ENCODE measurements around the gene POLD1.

POLD1 gene

DNA sequence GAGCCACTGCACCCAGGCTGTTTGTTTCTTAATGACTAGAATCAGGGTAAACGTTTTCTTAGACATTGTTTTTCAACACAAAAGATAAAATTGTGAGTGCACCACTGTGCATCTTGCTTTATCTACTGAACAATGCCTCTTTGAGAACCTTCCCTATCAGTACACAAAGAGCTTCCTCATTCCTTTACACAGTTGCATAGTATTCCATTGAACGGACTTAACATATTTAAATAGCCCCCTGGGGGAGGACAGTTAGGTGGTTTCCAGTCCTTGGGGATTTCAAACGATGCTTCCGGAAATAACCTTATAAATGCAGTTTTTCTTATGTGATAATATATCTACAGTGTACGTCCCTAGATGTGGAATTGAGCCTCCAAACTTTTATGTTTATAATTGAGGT is 8.6 kb downstream of the POLD1 start:
- no peak for DNase-seq

DNA sequence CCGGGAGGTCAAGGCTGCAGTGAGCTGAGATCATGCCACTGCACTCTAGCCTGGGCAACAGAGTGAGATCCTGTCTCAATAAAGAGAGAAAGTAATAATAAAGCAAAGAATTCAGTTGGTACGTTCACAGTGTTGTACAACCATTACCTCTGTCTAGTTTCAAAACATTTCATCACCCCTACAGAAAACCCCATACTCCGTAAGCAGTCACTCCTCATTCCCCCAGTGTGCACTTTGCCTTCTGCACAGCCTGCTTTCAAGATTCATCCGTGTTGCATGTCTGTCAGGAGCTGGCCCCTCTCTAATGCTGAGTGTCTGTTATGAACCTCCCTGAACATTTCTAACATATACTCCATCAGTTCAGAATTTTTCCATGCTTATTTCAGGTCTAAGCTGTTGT is 9.4 kb downstream of the POLD1 start:
- DNase-seq = no peak

DNA sequence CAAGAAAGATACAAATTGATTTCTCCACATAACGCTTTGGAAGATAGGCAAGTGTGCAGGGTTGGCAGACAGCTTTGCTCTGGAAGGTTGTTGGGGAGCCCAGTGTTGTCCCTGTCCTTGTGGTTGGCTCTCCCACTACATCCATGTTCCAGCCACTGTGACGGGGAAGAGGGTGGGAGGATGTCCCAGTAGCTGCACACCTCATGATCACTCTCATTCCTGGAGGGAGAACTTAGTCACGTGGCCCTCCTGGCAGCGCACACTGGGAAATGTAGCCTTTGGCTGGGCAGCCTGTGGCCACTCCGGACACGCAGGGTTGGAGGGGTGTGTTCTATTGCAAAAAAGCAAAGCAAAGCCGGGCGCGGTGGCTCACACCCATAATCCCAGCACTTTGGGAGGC is 9.9 kb downstream of the POLD1 start:
- no peak for DNase-seq

DNA sequence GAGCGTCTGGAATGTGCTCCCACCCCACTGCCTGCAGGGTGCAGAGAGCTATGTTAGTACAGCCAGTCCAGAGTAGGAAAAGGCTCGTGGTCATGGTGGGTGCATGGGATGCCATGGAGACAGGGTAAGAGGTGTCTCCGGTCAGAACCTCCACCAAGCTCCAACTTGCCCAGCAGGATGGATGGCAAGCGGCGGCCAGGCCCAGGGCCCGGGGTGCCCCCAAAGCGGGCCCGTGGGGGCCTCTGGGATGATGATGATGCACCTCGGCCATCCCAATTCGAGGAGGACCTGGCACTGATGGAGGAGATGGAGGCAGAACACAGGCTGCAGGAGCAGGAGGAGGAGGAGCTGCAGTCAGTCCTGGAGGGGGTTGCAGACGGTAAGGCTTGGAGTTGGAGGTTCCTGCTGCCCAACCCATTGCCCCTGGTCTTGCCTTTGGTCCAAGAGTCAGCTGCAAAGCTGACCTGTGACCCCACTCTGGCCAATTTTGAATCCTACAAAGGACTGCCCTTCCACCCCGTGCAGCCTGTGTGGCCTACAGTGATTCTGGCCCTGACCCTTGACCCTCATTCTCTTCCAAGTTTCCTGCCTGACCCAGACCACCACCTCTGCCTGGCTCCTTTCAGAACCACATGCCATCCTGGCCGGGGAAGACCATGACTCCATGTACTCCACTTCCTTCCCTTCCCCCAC is 14.7 kb downstream of the POLD1 start:
- no peak for DNase-seq

DNA sequence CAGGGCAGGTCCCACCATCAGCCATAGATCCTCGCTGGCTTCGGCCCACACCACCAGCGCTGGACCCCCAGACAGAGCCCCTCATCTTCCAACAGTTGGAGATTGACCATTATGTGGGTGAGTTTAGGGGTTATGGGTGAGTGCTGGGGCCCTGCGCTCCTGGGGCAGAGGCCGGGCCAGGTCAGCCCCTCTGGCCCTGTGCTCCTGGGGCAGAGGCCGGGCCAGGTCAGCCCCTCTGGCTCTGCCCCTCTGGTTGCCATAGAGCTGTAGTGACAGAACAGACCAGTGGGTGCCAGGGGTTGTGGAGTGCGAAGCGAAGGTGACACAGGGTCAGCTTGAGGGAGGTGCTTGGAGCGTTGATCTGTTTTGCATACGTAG is 15.2 kb downstream of the POLD1 start:
- no peak for DNase-seq

DNA sequence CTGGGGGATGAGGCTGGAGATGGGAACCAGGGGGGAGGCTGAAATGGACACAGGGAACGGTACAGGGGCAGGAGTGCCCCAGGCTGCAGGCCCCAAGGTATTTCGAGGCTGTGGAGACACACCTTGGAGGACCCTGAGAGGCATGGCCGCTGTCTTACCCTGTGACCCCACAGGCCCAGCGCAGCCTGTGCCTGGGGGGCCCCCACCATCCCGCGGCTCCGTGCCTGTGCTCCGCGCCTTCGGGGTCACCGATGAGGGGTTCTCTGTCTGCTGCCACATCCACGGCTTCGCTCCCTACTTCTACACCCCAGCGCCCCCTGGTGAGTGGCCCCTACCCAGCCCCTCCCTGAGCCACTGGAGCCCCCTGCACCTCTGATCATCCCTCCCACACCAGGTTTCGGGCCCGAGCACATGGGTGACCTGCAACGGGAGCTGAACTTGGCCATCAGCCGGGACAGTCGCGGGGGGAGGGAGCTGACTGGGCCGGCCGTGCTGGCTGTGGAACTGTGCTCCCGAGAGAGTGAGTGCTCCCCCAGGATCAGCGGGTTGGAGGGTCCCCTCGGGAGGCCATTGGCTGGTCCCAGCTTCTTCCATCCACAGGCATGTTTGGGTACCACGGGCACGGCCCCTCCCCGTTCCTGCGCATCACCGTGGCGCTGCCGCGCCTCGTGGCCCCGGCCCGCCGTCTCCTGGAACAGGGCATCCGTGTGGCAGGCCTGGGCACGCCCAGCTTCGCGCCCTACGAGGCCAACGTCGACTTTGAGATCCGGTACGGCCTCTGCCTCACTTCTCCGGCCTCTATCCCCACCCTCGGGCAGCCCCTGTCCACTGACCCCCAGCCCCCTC is 17.7 kb downstream of the POLD1 start:
- DNase-seq = no peak

DNA sequence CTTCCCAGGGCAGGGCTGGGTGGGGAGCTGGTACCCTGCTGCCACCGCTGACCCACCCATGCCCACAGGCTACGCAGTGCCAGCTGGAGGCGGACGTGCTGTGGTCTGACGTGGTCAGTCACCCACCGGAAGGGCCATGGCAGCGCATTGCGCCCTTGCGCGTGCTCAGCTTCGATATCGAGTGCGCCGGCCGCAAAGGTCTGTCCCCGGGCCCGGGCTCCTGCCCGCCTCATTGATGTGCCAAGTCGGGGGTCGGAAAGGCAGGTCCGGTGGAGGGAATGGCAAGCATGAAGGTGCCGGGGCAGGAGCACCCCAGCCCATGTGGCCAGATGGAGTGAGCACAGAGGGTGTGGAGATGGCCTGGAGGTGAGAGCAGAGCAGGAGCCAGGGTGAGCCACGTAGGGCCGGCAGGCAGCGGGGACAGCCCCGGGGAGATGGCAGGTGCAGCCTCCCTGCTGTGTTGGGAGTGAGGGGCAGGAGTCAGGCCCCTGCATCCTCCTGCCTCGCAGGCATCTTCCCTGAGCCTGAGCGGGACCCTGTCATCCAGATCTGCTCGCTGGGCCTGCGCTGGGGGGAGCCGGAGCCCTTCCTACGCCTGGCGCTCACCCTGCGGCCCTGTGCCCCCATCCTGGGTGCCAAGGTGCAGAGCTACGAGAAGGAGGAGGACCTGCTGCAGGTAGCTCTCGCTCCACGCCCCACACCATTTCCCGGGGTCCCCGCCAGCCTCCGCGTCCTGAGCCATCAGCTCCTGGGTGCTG is 18.6 kb downstream of the POLD1 start:
- DNase-seq = no peak

DNA sequence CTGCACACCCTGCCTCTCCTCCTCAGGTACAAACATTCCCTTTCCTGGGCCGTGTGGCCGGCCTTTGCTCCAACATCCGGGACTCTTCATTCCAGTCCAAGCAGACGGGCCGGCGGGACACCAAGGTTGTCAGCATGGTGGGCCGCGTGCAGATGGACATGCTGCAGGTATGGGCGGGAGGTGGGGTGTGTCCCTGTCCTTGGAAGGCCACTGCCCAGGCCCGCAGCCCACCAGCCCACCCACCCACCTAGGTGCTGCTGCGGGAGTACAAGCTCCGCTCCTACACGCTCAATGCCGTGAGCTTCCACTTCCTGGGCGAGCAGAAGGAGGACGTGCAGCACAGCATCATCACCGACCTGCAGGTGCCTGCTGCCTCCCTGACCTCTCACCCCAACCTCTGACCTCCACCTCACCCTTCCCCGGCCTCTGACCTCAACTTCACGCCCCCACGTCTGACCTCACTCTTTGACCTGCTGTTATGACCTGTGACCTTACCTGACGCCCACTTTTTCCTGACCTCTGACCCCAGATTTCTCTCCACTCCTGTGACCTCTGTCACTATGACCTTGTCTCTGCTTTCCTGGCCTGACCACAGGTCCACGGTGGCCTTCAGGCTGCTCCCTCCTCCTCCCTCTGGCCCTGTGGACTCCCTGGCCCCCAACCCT is 22.1 kb downstream of the POLD1 start:
- DNase-seq = no peak

DNA sequence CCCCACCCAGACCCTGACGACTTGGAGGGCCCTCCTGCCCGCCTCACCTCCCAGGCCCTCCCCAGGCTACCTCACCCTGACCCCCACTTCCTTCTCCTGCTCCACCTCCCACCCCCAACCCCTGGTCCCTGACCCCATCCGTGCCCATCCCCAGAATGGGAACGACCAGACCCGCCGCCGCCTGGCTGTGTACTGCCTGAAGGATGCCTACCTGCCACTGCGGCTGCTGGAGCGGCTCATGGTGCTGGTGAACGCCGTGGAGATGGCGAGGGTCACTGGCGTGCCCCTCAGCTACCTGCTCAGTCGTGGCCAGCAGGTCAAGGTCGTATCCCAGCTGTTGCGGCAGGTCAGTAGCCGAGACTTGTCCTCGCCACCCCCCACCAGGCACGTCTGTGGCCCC is 22.7 kb downstream of the POLD1 start:
- no peak for DNase-seq

DNA sequence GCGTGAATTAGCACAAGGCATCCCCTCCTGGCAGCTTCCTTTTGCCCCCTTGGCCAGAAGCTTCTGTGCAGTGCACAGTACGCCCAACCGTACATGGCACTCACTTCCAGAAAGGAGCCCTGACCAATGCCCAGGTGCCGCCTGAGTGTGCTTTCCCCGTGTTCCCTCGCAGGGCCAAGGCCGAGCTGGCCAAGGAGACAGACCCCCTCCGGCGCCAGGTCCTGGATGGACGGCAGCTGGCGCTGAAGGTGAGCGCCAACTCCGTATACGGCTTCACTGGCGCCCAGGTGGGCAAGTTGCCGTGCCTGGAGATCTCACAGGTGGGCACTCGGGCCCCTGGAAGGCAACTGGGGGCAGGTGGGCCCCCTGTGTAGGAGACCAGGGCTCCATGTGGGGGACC is 25.2 kb downstream of the POLD1 start:
- DNase-seq = no peak

DNA sequence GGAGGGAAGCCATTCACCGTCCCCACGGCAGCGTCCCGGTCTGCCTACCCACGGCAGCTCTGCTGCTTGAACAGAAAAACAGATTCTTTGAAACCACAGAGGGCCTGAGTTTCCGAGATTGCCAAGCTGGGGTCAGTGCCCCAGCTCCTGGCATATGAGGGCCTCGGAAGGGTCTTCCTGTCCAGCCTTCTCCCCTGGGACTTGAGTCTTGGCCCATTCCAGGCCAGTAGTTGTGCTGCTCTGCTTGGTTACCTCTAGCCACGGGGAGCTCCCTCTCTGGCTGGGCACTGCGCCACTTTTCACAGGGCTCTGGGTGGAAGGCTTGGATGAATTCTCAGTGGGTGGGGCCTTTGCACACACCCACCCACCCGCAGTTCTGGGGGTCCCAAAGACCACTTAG is 26.0 kb downstream of the POLD1 start:
- no peak for DNase-seq

DNA sequence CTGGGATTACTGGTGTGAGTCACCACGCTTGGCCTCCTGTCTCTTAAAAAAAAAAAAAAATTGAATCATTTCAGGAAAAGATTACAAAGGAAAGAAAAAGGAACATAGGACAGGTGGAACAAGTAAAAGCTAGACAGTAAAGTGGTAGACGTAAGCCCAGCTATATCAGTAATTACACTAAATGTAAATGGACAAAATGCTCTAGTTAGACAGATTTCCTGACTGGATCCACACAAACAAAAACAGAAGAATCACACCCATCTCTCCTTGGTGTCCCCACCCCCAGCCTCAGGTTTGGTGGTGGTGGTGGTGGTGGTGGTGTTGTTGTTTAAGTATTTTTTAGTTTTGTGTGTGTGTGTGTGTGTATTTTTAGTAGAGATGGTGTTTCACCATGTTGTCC is 28.3 kb downstream of the POLD1 start:
- no peak for DNase-seq

DNA sequence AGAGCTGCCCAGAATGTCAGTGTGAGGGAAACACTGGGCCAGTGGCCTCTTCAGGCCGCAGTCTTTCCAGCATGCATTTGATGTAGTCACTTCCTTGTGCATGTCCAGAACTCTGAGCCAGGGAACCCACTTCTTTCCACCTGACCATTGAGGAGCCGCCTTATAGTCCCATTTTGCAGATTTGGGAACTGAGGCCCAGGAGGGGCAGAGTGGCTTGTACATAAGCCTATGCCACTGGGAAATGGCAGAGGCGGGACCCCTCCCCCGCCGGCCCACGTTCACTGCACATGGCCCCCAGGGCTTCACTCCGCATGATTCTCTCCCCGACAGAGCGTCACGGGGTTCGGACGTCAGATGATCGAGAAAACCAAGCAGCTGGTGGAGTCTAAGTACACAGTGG is 28.9 kb downstream of the POLD1 start:
- no peak for DNase-seq

DNA sequence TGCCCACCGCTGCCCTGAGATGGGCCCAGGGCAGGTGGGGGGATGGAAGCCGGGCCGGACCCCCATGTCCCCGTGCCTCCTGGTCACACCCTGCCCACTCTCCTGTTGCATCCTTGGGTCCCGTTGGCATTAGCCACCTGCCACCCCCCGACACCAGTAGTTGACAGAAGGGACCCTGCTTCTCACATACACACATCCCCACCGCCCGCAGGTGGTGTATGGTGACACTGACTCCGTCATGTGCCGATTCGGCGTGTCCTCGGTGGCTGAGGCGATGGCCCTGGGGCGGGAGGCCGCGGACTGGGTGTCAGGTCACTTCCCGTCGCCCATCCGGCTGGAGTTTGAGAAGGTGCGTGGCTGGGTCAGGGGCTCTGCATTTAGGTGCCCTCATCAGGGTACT is 29.4 kb downstream of the POLD1 start:
- DNase-seq = no peak

DNA sequence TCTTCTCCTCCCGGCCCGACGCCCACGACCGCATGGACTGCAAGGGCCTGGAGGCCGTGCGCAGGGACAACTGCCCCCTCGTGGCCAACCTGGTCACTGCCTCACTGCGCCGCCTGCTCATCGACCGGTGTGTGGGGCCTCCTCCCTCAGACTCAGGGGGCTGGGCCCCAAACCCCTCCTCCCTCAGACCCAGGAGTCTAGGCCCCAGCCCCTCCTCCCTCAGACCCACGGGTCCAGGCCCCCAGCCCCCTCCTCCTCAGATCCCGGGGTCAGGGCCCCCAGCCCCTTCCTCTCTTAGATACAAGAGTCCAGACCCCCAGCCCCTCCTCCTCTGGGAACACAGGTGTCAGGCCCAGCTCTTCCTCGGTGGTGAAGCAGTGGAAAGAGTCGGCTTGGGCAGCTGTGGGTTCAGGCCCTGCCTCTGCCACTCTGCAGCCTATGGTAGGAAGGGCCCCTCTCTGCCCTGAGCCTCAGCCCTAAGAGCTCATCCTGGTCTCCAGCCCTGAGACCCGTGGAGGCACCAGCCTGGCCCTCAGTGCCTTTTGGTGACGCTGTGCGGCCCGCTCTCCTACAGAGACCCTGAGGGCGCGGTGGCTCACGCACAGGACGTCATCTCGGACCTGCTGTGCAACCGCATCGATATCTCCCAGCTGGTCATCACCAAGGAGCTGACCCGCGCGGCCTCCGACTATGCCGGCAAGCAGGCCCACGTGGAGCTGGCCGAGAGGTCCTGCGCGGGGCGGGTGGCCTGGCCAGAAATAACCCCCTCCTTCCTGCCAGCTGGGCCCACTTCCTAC is 30.9 kb downstream of the POLD1 start:
- peak in 1 of 2 donors; percentile 31 for DNase-seq

DNA sequence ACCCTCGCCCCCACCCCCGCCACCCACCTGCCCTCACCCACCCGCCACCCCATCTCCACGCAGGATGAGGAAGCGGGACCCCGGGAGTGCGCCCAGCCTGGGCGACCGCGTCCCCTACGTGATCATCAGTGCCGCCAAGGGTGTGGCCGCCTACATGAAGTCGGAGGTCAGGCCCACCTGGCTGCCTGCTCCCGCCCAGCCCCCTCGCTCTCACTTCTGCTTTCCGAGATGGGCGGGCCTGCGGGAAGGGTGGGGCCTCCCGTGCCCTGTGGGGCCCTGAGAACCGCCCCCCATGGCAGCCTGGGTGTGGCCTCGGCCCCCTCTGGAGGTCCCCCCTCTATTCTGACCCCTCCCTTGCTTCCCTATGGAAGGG is 31.5 kb downstream of the POLD1 start:
- no peak for DNase-seq

DNA sequence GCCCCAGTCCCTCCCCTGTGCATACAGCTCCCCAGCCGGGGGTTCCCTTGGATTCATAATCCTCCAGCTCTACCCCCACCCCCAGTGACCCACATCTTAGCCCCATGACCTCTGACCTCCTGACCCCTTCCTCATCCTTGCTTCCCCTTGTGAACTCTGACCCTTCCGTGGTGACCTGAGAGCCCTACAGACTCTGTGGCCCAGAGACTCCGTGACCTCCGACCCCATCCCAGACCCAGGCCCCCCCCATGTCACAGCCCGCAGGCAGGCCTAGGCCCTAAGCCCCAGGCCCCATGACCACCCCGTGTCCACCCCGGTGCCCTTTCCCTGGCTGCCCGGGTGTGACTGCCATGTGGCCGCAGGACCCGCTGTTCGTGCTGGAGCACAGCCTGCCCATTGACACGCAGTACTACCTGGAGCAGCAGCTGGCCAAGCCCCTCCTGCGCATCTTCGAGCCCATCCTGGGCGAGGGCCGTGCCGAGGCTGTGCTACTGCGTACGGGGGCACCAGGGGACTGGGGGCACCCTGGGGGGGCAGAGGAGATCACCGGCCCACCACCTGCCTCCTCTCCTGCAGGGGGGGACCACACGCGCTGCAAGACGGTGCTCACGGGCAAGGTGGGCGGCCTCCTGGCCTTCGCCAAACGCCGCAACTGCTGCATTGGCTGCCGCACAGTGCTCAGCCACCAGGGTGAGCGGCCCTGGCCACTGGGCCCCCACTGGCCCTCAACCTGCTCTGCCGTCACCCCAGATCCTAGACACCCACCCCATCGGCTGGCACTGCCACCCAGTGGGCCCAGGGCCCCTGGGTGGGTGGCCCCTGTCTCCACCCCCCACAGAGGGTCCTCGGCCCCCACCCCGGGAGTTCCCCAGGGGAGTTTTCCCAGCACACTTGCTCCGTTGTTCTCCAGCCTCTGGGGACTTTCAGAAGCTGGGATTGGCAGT is 32.2 kb downstream of the POLD1 start:
- DNase-seq = no peak

DNA sequence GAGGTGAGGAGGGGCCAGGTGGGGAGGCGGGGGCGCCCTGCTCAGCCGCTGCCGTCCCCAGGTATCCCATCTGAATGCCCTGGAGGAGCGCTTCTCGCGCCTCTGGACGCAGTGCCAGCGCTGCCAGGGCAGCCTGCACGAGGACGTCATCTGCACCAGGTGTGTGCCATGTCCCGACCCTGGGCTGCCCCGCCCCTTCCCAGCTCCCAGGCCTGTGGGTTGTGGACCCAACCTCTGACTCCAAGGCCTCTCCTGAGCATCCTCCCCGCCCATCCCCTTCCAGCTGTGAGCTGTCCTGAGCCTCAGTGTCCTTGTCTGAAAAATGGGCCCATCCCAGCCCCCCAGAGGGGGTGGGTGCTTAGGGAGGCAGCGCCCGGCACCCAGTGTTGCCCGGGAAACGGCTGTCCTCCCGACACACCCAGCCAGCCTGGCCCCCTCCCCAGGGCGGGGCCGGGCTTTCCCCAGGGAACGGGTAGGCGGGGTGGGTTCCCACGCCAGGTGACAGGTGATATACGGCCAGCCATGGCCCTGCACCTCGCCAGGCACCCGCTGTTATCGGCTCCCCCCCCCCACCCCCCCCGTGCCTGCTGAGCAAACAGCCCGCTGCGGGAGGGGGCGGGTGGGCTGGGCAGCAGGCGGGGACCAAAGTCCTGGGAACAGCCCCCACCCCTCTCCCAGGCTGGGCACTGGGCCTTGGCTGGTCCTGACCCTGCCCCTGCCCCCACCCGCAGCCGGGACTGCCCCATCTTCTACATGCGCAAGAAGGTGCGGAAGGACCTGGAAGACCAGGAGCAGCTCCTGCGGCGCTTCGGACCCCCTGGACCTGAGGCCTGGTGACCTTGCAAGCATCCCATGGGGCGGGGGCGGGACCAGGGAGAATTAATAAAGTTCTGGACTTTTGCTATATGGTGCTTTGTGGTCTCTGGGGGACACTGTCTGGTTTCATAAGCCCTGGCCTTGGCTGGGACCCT is 33.2 kb downstream of the POLD1 start:
- no peak for DNase-seq

DNA sequence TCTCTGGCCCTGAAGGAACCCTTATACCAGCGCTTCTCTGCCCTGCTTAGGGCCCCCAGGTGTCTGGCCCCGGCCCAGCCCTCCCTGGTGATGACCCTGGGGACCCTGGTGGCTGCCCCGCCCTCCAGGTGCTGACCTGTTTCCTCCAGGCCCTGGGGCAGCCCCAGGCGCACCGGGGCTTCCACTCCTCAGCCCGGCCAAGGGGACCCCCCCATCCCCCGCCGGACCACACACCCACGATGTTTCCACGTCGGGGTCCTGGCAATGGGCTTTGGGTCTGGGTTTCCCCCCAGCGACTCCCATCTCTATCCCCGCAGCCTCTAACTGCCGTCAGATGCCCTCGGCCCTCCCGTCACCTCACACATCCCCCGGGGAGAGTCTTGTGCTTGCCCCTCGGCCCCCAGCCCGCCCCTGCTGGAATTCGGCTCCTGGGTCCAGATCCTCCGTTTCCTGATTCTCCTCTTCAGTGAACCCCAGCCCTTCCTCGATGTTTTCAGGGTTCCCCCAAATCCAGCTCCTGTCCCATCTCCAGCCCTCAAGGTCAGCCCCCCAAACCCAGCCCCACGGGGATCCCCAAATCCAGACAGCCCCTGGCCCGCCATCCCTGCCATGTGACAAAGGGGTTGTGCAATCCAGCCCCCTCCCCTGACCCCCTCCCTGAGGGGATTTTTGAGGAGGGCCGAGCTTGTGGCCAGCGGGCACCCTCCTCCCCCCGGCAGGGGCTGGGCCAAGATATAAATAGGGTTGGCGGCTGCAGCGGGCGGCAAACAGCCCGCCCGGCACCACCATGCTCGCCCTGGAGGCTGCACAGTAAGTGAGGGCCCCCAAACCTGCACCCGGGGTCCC is 34.3 kb downstream of the POLD1 start, which contains the start of gene SPIB:
Gene SPIB, plus strand, starts transcription at position 763 of the 846 bp plus-strand sequence. Its CDS starts 25 bp downstream, at position 788.
- no peak for DNase-seq
